HL-60 (cell line): Measurements from ENCODE around the gene CCNK.

Experiments
- DNase-seq, 2 experiments: peaks; one replicate each; pipeline ENCODE4 v3.0.0-alpha.2; 2010 to 2020; ENCODE audit warnings: low read depth in 1 of 2, low spot score in 1 of 2
- H3K27ac ChIP-seq: fragments of 250-450 bp; sonication (Bioruptor Pico); replicated peaks from 2 replicates; pipeline ENCODE4 v1.5.1; 2020; ENCODE audit warnings: mild to moderate bottlenecking, moderate library complexity
- H3K27me3 ChIP-seq: fragments of 250-450 bp; sonication (Bioruptor Pico); 2 replicates; pipeline ENCODE4 v1.5.1; 2021; ENCODE audit warnings: mild to moderate bottlenecking, moderate library complexity; ENCODE audit not compliant: insufficient read depth, poor library complexity, severe bottlenecking
- H3K4me3 ChIP-seq: replicated peaks from 2 replicates; pipeline ENCODE4 v1.5.1; 2011; ENCODE audit warnings: mild to moderate bottlenecking, control low read depth, low read length; ENCODE audit not compliant: insufficient read depth
- CTCF ChIP-seq: IDR thresholded peaks from one replicate; pipeline ENCODE4 v1.5.1; 2011; ENCODE audit warnings: low read length, control low read depth, inconsistent platforms; ENCODE audit not compliant: insufficient read depth
- GABPA ChIP-seq: IDR thresholded peaks from 2 replicates; pipeline ENCODE4 v1.6.1; 2012; ENCODE audit warnings: low read depth
- POLR2AphosphoS5 ChIP-seq: IDR thresholded peaks from 2 replicates; pipeline ENCODE4 v1.6.1; 2012; ENCODE audit warnings: low read depth
- REST ChIP-seq: IDR thresholded peaks from 2 replicates; pipeline ENCODE4 v1.6.1; 2012; ENCODE audit warnings: low read depth; ENCODE audit not compliant: insufficient replicate concordance
- SPI1 ChIP-seq: IDR thresholded peaks from 2 replicates; pipeline ENCODE4 v1.6.1; 2012; ENCODE audit warnings: low read depth, mild to moderate bottlenecking, borderline replicate concordance

CCNK gene

GRCh38 chr14:99542566-99542965, 61.4 kb downstream of the CCNK start:
- H3K27me3 ChIP-seq: no peaks in the 10 kb centered on the region
- TF ChIP-seq CTCF: no peak
- TF ChIP-seq SPI1: no peak
- no peak for TF ChIP-seq REST
- TF ChIP-seq GABPA: no peak
- no peak for TF ChIP-seq POLR2AphosphoS5
- DNase-seq: no peak
- no peak overlapping the region for H3K27ac ChIP-seq
- no peak overlapping the region for H3K4me3 ChIP-seq

- Histone ChIP-seq H3K27me3 (no peaks in the 10 kb centered on the region), H3K27ac (no peak overlapping the region), H3K4me3 (no peak overlapping the region)
- no peak for DNase-seq
- TF ChIP-seq REST (no peak), GABPA (no peak), POLR2AphosphoS5 (no peak), SPI1 (no peak), CTCF (no peak)
Measured at GRCh38 chr14:99543370-99543769, 62.2 kb downstream of the CCNK start.

- no peak overlapping the region for H3K4me3 ChIP-seq
- H3K27me3 ChIP-seq: no peaks in the 10 kb centered on the region
- no peak for DNase-seq
- H3K27ac ChIP-seq: no peak overlapping the region
- TF ChIP-seq REST (no peak), SPI1 (no peak), CTCF (no peak), POLR2AphosphoS5 (no peak), GABPA (no peak)
Measured at GRCh38 chr14:99543985-99544384, 62.8 kb downstream of the CCNK start.
